ENCODE results near the gene MTO1.

- TF ChIP-seq CTCF (IDR thresholded peaks at IDR 0.05) (no peak), EZH2 (IDR thresholded peaks at IDR 0.05) (no peak)
Observed at GRCh38 chr6:73481969-73482368, 20.4 kb downstream of the MTO1 start.

Data from neural progenitor cell (in vitro differentiated cells).